Esophagus (tissue), 2 donors: ENCODE data around the gene AREL1. TPM values are rescaled to one million over a fixed set of nuclear protein-coding genes. Genes with fewer than 3 reads are reported as not detected.

Experiments used
- H3K27ac ChIP-seq, 2 donors: one replicate each; pipeline ENCODE4 v1.5.1; 2013; ENCODE audit warnings: low read depth in 2 of 2, mild to moderate bottlenecking in 2 of 2, inconsistent platforms in 1 of 2, low read length in 1 of 2, moderate library complexity in 1 of 2
- H3K27me3 ChIP-seq, 2 donors: one replicate each; pipeline ENCODE4 v1.6.1; 2013; ENCODE audit warnings: low read length in 2 of 2, control low read depth in 1 of 2, mild to moderate bottlenecking in 1 of 2; ENCODE audit not compliant: insufficient read depth in 2 of 2, control insufficient read depth in 1 of 2
- H3K36me3 ChIP-seq, 2 donors: one replicate each; pipeline ENCODE4 v1.6.1; 2013; ENCODE audit warnings: low read length in 1 of 2; ENCODE audit not compliant: control insufficient read depth in 2 of 2, insufficient read depth in 2 of 2
- H3K4me1 ChIP-seq, 2 donors: one replicate each; pipeline ENCODE4 v1.6.1; 2013; ENCODE audit warnings: low read length in 1 of 2; ENCODE audit not compliant: control insufficient read depth in 2 of 2, insufficient read depth in 2 of 2
- H3K4me3 ChIP-seq, 2 donors: one replicate each; pipeline ENCODE4 v1.5.1; 2013; ENCODE audit warnings: low read length in 2 of 2, mild to moderate bottlenecking in 2 of 2, low read depth in 1 of 2, moderate library complexity in 1 of 2
- H3K9me3 ChIP-seq, 2 donors: one replicate each; pipeline ENCODE4 v1.6.1; 2013; ENCODE audit warnings: mild to moderate bottlenecking in 2 of 2, low read depth in 1 of 2, low read length in 1 of 2, moderate library complexity in 1 of 2; ENCODE audit not compliant: control insufficient read depth in 2 of 2, insufficient read depth in 1 of 2
- WGBS, 2 donors: extraction: QIAGEN DNeasy Blood & Tissue Kit; methylation state at CpG; one replicate each; pipeline ENCODE4 v1.1.7; 2013; 5-methylcytosine and 5-hydroxymethylcytosine counted together
- polyA plus RNA-seq, 2 donors: library from polyadenylated mRNA; stranded (reverse); fragments of 200-250 nt; gene quantifications; one replicate each; pipeline ENCODE4 v1.2.3, GENCODE V29; 2013
- donor health status: healthy with polysubstance abuse.
- donor health status: Bipolar disorder and iron deficiency.

Gene AREL1
- polyA plus RNA-seq, 2 donors = 8.0 to 9.3 TPM

DNA sequence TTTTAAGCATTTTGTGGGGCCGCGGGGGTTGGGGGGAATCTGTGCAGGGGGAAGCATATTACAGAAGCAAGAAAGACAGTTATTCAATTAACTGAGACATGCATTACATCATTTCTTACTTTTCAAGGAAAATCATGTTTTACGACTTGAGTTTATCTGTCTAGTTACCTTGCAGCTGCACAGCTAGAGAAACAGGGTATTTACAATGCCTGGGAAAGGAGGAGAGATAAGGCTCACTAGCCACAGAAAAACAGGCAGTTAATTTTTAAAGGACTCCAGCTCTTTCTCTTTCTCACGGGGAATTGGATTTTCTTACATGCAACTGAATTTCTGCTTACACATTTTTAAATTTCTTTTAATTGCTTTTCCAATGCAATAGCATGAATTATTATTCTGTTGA lies 22.2 kb upstream of the AREL1 start:
- Histone ChIP-seq H3K27me3 (no peaks in the 10 kb centered on the region), H3K4me3 (no peak overlapping the region), H3K9me3 (no peaks in the 10 kb centered on the region), H3K27ac (no peak overlapping the region), H3K4me1 (no peaks in the 10 kb centered on the region), H3K36me3 (peaks cover 2 to 11% of the 10 kb centered on the region in 2 donors)
- 79 to 95% methylated on average over 4 of the region's 4 CpGs for WGBS, 2 donors

GRCh38 chr14:74733221-74733620 lies 20.3 kb upstream of the AREL1 start:
- no peak overlapping the region for H3K4me3 ChIP-seq
- peaks cover 2 to 11% of the 10 kb centered on the region in 2 donors for H3K36me3 ChIP-seq
- no peaks in the 10 kb centered on the region for H3K9me3 ChIP-seq
- no peaks in the 10 kb centered on the region for H3K27me3 ChIP-seq
- no peaks in the 10 kb centered on the region for H3K4me1 ChIP-seq
- 84 to 85% methylated on average over 3 of the region's 3 CpGs for WGBS, 2 donors
- no peak overlapping the region for H3K27ac ChIP-seq

DNA sequence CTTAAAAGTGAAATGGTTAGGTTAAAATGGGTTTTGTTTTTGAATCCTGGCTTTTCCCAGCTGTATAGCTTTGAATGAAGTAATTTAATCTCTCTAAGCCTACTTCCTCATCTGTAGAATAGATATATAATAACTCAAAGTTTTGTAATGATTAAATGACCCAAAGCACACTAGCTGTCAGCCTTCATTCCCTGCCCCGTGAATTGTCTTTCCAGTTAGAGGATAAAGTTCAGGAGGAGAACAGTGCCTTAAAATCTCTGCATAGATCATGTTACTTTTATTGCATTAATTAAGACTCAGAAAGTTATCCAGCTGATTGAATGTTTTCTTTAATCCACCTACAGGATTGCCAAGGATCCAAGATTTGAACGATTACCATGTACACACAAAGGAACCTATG lies 19.5 kb upstream of the AREL1 start:
- H3K36me3 ChIP-seq = peaks cover 2 to 11% of the 10 kb centered on the region in 2 donors
- no peaks in the 10 kb centered on the region for H3K4me1 ChIP-seq
- no peaks in the 10 kb centered on the region for H3K27me3 ChIP-seq
- no peak overlapping the region for H3K4me3 ChIP-seq
- WGBS, 2 donors = 63 to 83% methylated on average over 2 of the region's 2 CpGs
- H3K27ac ChIP-seq = no peak overlapping the region
- H3K9me3 ChIP-seq = no peaks in the 10 kb centered on the region

DNA sequence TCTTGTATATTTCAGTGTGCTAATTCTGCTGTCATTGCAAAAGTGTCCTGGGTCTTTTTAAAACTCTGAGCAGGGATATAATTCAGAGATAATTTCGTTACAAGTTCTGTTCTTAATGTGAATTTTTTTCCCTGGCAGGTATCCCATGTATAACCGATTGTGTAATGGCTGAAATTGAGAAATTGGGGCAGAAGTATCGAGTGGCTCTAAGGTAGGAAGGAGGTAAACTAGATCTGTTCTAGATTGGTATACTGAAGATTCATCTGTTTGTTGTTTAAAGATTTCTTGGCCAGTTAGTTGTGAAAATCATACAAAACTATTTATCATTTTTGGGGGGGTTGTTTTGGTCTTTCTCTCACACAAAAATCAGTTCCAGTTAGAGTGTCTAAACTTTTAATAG lies 10.3 kb upstream of the AREL1 start:
- no peaks in the 10 kb centered on the region for H3K27me3 ChIP-seq
- H3K36me3 ChIP-seq = no peaks in the 10 kb centered on the region
- WGBS, 2 donors = 90 to 94% methylated on average over 3 of the region's 3 CpGs

DNA sequence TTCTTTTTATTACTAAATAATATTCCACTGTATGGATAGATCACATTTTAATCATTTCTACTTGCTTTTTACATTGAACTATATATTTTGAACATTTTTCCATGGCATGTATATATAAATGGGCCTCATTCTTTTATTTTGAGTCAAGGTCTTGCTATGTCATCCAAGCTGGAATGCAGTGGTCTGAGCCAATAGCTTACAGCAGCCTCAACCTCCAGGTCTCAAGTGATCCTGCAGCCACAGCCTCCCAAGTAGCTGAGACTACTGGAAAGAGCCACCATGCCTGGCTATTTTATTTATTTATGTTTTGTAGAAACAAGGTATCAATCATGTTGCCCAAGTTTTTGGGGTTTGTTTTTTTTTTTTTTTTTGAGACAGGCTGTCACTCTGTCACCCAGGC lies 7.6 kb upstream of the AREL1 start:
- H3K27ac ChIP-seq = no peak overlapping the region
- H3K4me1 ChIP-seq = no peaks in the 10 kb centered on the region
- H3K36me3 ChIP-seq = peaks cover 0 to 4% of the 10 kb centered on the region in 2 donors

More for the DNA sequence above, 10.3 kb upstream of the AREL1 start:
- Histone ChIP-seq H3K4me1 (no peaks in the 10 kb centered on the region), H3K4me3 (no peak overlapping the region), H3K9me3 (no peaks in the 10 kb centered on the region), H3K27ac (no peak overlapping the region)

DNA sequence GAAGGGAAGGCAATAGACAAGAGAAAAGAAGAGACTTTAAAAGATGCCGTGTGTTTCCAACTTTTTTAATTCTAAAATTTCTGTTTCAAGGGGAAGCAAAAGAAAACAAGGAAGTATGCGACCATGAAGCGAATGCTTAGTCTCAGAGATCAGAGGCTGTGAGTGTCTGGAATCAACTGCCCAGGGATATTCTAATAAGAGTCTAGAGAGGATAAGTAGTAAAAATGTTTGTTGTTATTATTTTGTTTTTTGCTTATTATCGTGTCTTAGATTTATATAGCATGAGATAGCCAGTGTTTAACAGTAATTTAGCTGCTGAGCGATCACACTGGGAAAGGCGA lies 485 bp upstream of the AREL1 start:
- no peaks in the 10 kb centered on the region for H3K27me3 ChIP-seq
- no peaks in the 10 kb centered on the region for H3K9me3 ChIP-seq
- H3K27ac ChIP-seq = peak overlapping the region in 1 of 2 donors; percentile 80
- WGBS, 2 donors = 12 to 15% methylated on average over 6 of the region's 6 CpGs
- H3K4me3 ChIP-seq = peak overlapping the region; percentile 92
- peaks cover 0 to 4% of the 10 kb centered on the region in 2 donors for H3K36me3 ChIP-seq
- no peaks in the 10 kb centered on the region for H3K4me1 ChIP-seq

More for the DNA sequence above, 7.6 kb upstream of the AREL1 start:
- Histone ChIP-seq H3K4me3 (no peak overlapping the region), H3K9me3 (no peaks in the 10 kb centered on the region), H3K27me3 (no peaks in the 10 kb centered on the region)

GRCh38 chr14:74711651-74712050 lies 1.2 kb downstream of the AREL1 start:
- no peaks in the 10 kb centered on the region for H3K4me1 ChIP-seq
- WGBS, 2 donors = 60 to 73% methylated on average over 5 of the region's 5 CpGs

DNA sequence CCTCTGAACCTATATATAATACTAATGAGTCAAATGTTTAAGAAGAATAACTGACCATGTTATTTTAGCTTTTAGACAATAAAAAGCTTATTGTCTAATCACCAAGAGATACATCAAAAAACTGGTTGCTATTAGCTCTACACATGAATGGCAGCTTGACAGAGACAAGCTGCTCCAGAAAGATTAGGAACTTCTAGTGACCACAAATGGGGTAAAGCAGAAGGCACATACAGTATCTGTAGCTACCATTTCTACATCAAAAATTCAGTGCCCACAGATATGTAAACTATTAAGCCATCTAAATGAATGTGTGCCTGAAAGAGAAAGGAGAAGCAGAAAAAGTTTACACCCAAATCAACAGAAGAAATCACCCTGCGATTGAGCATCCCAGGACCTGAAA lies 2.4 kb downstream of the AREL1 start:
- Histone ChIP-seq H3K27ac (no peak overlapping the region), H3K36me3 (no peaks in the 10 kb centered on the region), H3K9me3 (no peaks in the 10 kb centered on the region), H3K4me1 (no peaks in the 10 kb centered on the region), H3K27me3 (no peaks in the 10 kb centered on the region), H3K4me3 (no peak overlapping the region)
- WGBS, 2 donors = 97 to 100% methylated on average over 1 of the region's 1 CpG

More at GRCh38 chr14:74711651-74712050, 1.2 kb downstream of the AREL1 start:
- Histone ChIP-seq H3K27me3 (no peaks in the 10 kb centered on the region), H3K4me3 (no peak overlapping the region), H3K9me3 (no peaks in the 10 kb centered on the region), H3K27ac (no peak overlapping the region), H3K36me3 (no peaks in the 10 kb centered on the region)

- H3K36me3 ChIP-seq = no peaks in the 10 kb centered on the region
- no peak overlapping the region for H3K4me3 ChIP-seq
- H3K27ac ChIP-seq = no peak overlapping the region
- no peaks in the 10 kb centered on the region for H3K4me1 ChIP-seq
- H3K27me3 ChIP-seq = no peaks in the 10 kb centered on the region
- 61 to 74% methylated on average over 5 of the region's 5 CpGs for WGBS, 2 donors
- H3K9me3 ChIP-seq = no peaks in the 10 kb centered on the region
Measured at GRCh38 chr14:74705613-74706500, 7.0 kb downstream of the AREL1 start.

DNA sequence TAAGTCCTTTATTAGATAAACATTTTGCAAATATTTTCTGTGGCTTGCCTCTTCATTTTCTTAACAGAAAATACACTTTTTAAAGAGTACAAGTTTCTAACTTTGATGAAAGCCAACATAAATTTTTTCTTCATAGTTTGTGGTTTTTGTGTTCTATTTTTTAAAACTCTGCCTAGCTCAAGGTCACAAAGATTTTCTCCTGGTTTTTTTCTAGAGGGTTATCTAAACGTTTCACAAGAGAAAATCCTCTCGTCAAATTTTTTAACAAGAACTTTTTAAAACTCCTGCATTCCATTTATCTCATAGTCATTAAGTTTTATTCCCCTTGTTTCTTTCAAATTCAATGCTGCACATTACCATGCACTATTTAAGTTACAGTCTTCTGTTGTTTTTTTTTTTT lies 8.2 kb downstream of the AREL1 start:
- Histone ChIP-seq H3K4me1 (no peaks in the 10 kb centered on the region), H3K4me3 (no peak overlapping the region), H3K27me3 (no peaks in the 10 kb centered on the region), H3K36me3 (no peaks in the 10 kb centered on the region), H3K9me3 (no peaks in the 10 kb centered on the region), H3K27ac (no peak overlapping the region)
- 54 to 59% methylated on average over 2 of the region's 2 CpGs for WGBS, 2 donors
